Activated CD4-positive, alpha-beta T cell treated with anti-CD3 and anti-CD28 coated beads, Interleukin-2, amount 10 ng/mL, durations not matched to agents 24 days and 14 days (primary cell): ENCODE results near the gene SASH1. TPM values are rescaled to one million over a fixed set of nuclear protein-coding genes. Genes with fewer than 3 reads are reported as not detected.

ENCODE experiments used
- DNase-seq: peaks from one replicate; pipeline ENCODE4 v3.0.0; 2022
- H3K27ac Mint-ChIP-seq: one replicate; pipeline ENCODE4 v1.8.0; 2022; ENCODE audit warnings: mild to moderate bottlenecking, mixed read lengths
- H3K27me3 Mint-ChIP-seq: one replicate; pipeline ENCODE4 v1.8.0; 2022; ENCODE audit warnings: mixed read lengths
- H3K36me3 Mint-ChIP-seq: one replicate; pipeline ENCODE4 v1.8.0; 2022; ENCODE audit warnings: low read depth, mild to moderate bottlenecking, mixed read lengths
- H3K4me1 Mint-ChIP-seq: one replicate; pipeline ENCODE4 v1.8.0; 2021; ENCODE audit warnings: mixed read lengths
- H3K4me3 Mint-ChIP-seq: one replicate; pipeline ENCODE4 v1.8.0; 2022; ENCODE audit warnings: mild to moderate bottlenecking, moderate library complexity, mixed read lengths
- H3K9me3 Mint-ChIP-seq: one replicate; pipeline ENCODE4 v1.8.0; 2021; ENCODE audit warnings: mixed read lengths
- intact Hi-C: fragments of 100-400 bp; cut with micrococcal nuclease; formaldehyde crosslinking; loops from one replicate; pipeline ENCODE4 v1.15.1; 2023
- total RNA-seq: library from RNA; stranded (reverse); gene quantifications from 2 replicates; pipeline ENCODE4 v1.2.3, GENCODE V29; 2022

The SASH1 gene
- total RNA-seq, 1 donor from 2014 or later, result 0.44 TPM

DNA sequence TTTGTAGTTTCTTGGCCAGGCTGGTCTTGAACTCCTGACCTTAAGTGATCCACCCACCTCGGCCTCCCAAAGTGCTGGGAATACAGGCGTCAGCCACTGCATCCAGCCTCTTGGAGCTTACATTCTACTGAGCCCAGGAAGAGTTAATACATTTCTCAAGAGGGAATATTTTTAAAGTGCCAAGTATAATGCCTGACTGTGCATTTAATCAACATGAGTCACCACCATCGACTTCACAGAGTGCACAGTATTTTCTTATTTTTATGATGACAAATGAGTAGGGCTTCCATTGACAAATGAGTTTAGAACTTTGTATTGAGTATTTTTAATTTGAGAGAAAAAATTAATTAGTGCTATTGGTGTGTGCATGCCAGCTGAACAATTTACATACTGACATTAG is 72.2 kb downstream of the SASH1 start:
- H3K27ac Mint-ChIP-seq, result no peak overlapping the region
- intact Hi-C loops, result no loop called here

DNA sequence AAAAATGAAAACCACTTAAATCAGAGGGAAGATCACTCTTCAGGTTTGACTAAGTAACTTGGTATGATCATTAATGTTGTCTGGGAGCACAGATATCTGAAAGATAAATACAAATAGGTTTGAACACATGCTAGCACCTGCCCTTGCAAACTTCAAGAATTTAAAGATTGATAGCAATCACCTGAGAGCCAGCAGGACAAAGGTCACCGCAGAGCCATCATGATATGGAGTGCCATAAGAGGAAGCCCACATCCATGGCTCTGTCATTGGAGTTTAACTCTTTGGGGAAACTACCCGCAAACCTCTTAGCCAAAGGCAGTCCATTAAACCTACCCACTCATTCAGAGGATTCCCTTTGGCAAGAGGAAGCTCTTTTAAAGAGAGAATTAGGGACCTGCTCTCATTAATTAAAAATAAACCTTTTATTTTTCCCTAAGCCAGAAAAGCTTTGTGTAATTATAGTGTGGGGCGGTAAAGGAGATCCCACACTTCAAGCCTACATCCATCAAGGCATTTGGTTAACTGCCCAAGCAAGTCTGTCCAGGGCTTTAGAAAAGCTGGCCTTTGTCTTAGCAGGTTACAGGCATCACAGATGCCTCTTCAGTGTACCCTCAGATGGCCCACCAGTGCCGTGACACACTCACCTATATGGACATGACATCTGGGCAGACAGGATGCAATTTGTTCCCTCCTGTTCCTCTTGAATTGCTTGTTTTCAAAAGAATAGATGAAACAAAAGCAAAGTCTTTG is 73.0 kb downstream of the SASH1 start:
- no peak overlapping the region for H3K27ac Mint-ChIP-seq
- peaks cover 17% of the 10 kb centered on the region for H3K27me3 Mint-ChIP-seq
- H3K9me3 Mint-ChIP-seq, result no peaks in the 10 kb centered on the region
- H3K4me1 Mint-ChIP-seq, result no peaks in the 10 kb centered on the region
- intact Hi-C loops, result no loop called here
- DNase-seq, result no peak
- no peaks in the 10 kb centered on the region for H3K36me3 Mint-ChIP-seq
- no peak overlapping the region for H3K4me3 Mint-ChIP-seq

More for the DNA sequence above, 72.2 kb downstream of the SASH1 start:
- no peaks in the 10 kb centered on the region for H3K9me3 Mint-ChIP-seq
- H3K36me3 Mint-ChIP-seq, result no peaks in the 10 kb centered on the region
- H3K4me1 Mint-ChIP-seq, result no peaks in the 10 kb centered on the region
- no peak overlapping the region for H3K4me3 Mint-ChIP-seq
- no peak for DNase-seq
- H3K27me3 Mint-ChIP-seq, result peaks cover 17% of the 10 kb centered on the region

DNA sequence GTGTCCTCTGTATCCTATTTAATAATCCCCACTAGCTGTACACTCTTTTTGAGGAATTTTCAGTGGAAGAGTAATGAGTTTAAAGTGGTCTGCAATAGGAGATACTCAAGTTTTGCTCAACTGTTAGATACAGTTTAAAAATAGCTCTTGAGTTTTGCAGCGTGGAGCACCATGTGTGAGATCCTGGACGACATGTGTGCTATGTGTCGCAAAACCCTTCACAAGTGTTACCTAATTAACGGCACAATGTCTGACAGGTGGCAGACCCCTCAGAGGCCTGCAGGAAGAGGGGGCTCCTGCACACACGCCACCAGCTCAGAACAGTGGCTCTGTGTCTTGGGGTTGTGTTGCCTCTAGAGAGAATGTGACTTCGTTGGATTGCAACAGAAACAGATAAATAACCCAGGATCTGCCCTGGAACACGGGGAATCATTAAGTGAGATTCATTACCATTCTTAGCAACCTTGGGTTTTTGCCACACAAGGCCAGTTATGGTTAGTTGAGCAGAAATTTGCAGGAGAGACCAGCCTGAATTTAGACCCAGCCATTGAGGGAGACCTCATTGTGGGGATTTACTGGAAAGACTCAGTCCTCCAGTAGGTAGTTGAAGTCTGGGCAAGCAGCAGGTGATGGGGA is 73.8 kb downstream of the SASH1 start:
- Mint-ChIP-seq H3K36me3 (no peaks in the 10 kb centered on the region), H3K27ac (no peak overlapping the region), H3K4me3 (no peak overlapping the region), H3K27me3 (peaks cover 17% of the 10 kb centered on the region), H3K4me1 (no peaks in the 10 kb centered on the region), H3K9me3 (no peaks in the 10 kb centered on the region)
- DNase-seq, result no peak
- intact Hi-C loops, result no loop called here

- no peaks in the 10 kb centered on the region for H3K4me1 Mint-ChIP-seq
- H3K36me3 Mint-ChIP-seq, result no peaks in the 10 kb centered on the region
- H3K27me3 Mint-ChIP-seq, result peaks cover 16% of the 10 kb centered on the region
- DNase-seq, result no peak
- intact Hi-C loops, result no loop called here
- no peak overlapping the region for H3K4me3 Mint-ChIP-seq
- no peaks in the 10 kb centered on the region for H3K9me3 Mint-ChIP-seq
- no peak overlapping the region for H3K27ac Mint-ChIP-seq
Measured at GRCh38 chr6:148417045-148417444, 74.4 kb downstream of the SASH1 start.

- Mint-ChIP-seq H3K9me3 (no peaks in the 10 kb centered on the region), H3K4me1 (no peaks in the 10 kb centered on the region), H3K36me3 (no peaks in the 10 kb centered on the region), H3K27me3 (peaks cover 17% of the 10 kb centered on the region), H3K27ac (no peak overlapping the region), H3K4me3 (no peak overlapping the region)
- intact Hi-C loops, result no loop called here
- DNase-seq, result no peak
Measured at GRCh38 chr6:148419430-148419829, 76.8 kb downstream of the SASH1 start.

DNA sequence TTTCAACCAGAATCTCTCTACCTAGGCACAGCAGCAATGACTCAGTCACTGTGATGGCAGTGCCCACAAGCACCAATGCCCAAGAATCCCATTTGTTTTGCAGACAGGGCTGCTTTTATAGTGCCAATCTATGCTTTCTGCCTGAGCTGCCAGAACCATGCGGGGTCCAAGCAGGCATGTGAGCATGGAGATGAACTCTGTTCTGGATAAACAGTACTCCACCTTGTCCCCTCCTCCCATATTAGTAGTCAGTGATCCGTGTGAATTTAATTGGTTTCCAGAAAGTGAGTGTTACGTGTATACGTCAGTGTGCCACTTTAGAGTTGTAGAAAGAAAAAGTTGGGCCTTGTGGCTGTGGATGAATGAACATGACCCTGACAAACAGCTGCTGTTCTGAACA is 79.4 kb downstream of the SASH1 start:
- no peak overlapping the region for H3K4me3 Mint-ChIP-seq
- H3K27ac Mint-ChIP-seq, result no peak overlapping the region
- peaks cover 17% of the 10 kb centered on the region for H3K27me3 Mint-ChIP-seq
- H3K4me1 Mint-ChIP-seq, result peaks cover 3% of the 10 kb centered on the region
- intact Hi-C loops, result no loop called here
- H3K36me3 Mint-ChIP-seq, result no peaks in the 10 kb centered on the region
- no peaks in the 10 kb centered on the region for H3K9me3 Mint-ChIP-seq
- no peak for DNase-seq

GRCh38 chr6:148423133-148423532 is 80.5 kb downstream of the SASH1 start:
- Mint-ChIP-seq H3K4me1 (peaks cover 3% of the 10 kb centered on the region), H3K27me3 (peaks cover 17% of the 10 kb centered on the region), H3K27ac (no peak overlapping the region), H3K36me3 (no peaks in the 10 kb centered on the region), H3K9me3 (no peaks in the 10 kb centered on the region), H3K4me3 (no peak overlapping the region)
- no peak for DNase-seq
- intact Hi-C loops, result no loop called here

GRCh38 chr6:148423601-148424270 is 81.1 kb downstream of the SASH1 start:
- DNase-seq, result no peak
- Mint-ChIP-seq H3K27ac (no peak overlapping the region), H3K9me3 (no peaks in the 10 kb centered on the region), H3K4me3 (no peak overlapping the region), H3K27me3 (peaks cover 13% of the 10 kb centered on the region), H3K4me1 (peaks cover 3% of the 10 kb centered on the region), H3K36me3 (no peaks in the 10 kb centered on the region)
- intact Hi-C loops, result no loop called here

DNA sequence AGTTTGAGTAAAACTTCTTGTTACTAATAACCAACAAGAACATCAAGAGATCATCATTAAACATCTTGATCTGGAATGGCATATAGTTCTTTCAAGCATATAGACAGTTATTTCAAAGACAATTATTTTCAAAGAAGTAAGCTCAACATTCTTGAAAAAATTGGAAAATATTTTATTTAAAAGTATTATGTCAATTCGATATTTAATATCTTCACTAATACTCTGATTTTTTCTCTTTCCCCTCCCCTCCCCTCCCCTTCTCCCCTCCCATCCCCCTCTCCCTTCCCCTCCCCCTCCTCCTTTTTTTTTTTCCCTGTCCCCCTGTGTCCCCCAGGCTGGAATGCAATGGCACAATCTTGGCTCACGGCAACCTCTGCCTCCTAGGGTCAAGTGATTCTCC is 82.8 kb downstream of the SASH1 start:
- H3K27ac Mint-ChIP-seq, result no peak overlapping the region
- no peak overlapping the region for H3K4me3 Mint-ChIP-seq
- intact Hi-C loops, result no loop called here
- H3K27me3 Mint-ChIP-seq, result peaks cover 9% of the 10 kb centered on the region
- no peaks in the 10 kb centered on the region for H3K9me3 Mint-ChIP-seq
- DNase-seq, result no peak
- peaks cover 3% of the 10 kb centered on the region for H3K4me1 Mint-ChIP-seq
- H3K36me3 Mint-ChIP-seq, result no peaks in the 10 kb centered on the region

DNA sequence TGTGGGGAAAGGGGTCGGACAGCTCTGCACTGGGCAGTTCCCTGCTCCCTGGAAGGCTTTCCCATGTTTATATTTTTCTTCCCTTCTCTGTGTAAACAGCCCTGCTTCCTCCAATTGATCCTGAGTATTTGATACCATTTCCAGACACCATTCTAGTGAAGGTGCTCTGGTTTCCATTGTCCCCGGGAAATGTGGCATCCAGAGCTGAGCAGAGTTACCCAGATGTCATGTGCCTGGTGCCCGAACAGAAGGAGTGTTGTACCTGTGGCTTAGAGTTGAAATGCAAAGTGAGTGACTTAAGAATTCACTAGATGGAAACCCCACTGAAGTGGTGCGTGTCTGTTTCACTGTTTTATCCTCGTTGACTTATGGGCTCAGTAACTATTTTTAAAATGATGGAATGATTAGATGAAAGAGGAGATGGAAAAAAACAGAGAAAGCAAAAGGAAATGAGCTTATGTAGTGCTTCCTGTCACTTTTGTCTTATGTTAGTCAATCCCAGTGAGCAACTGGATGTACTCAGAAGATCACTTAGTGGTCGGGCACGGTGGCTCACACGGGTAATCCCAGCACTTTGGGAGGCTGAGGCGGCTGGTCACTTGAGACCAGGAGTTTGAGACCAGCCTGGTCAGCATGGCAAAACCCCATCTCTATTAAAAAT is 83.8 kb downstream of the SASH1 start:
- intact Hi-C loops, result no loop called here
- H3K36me3 Mint-ChIP-seq, result no peaks in the 10 kb centered on the region
- peaks cover 9% of the 10 kb centered on the region for H3K27me3 Mint-ChIP-seq
- no peak overlapping the region for H3K4me3 Mint-ChIP-seq
- no peak overlapping the region for H3K27ac Mint-ChIP-seq
- H3K9me3 Mint-ChIP-seq, result no peaks in the 10 kb centered on the region
- no peak for DNase-seq
- H3K4me1 Mint-ChIP-seq, result peaks cover 3% of the 10 kb centered on the region

- no peaks in the 10 kb centered on the region for H3K36me3 Mint-ChIP-seq
- no peak for DNase-seq
- intact Hi-C loops, result no loop called here
- no peaks in the 10 kb centered on the region for H3K9me3 Mint-ChIP-seq
- no peak overlapping the region for H3K4me3 Mint-ChIP-seq
- H3K4me1 Mint-ChIP-seq, result peaks cover 3% of the 10 kb centered on the region
- no peak overlapping the region for H3K27ac Mint-ChIP-seq
- H3K27me3 Mint-ChIP-seq, result peaks cover 9% of the 10 kb centered on the region
Measured at GRCh38 chr6:148427333-148427732, 84.7 kb downstream of the SASH1 start.

DNA sequence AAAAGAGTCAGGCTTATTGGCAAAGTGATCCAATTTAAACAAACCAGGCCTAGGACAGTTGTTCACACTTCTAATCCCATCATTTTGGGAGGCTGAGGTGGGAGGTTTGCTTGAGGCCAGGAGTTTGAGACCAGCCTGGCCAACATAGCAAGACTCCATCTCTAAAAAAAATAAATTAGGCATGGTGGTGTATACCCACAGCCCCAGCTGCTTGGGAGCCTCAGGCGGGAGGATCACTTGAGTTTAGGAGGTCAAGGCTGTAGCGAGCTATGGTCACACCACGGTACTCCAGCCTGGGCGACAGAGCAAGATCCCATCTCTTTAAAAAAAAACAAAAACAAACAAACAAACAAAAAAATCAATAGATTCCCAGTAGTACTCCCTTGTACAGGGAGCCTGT is 86.8 kb downstream of the SASH1 start:
- H3K36me3 Mint-ChIP-seq, result no peaks in the 10 kb centered on the region
- no peaks in the 10 kb centered on the region for H3K27me3 Mint-ChIP-seq
- H3K9me3 Mint-ChIP-seq, result no peaks in the 10 kb centered on the region
- no peak overlapping the region for H3K4me3 Mint-ChIP-seq
- H3K27ac Mint-ChIP-seq, result no peak overlapping the region
- peaks cover 3% of the 10 kb centered on the region for H3K4me1 Mint-ChIP-seq
- intact Hi-C loops, result no loop called here
- DNase-seq, result no peak

- Mint-ChIP-seq H3K4me3 (no peak overlapping the region), H3K27me3 (peaks cover 2% of the 10 kb centered on the region), H3K27ac (no peak overlapping the region), H3K36me3 (no peaks in the 10 kb centered on the region), H3K9me3 (no peaks in the 10 kb centered on the region), H3K4me1 (peaks cover 3% of the 10 kb centered on the region)
- intact Hi-C loops, result no loop called here
- no peak for DNase-seq
Measured at GRCh38 chr6:148430897-148431296, 88.3 kb downstream of the SASH1 start.

DNA sequence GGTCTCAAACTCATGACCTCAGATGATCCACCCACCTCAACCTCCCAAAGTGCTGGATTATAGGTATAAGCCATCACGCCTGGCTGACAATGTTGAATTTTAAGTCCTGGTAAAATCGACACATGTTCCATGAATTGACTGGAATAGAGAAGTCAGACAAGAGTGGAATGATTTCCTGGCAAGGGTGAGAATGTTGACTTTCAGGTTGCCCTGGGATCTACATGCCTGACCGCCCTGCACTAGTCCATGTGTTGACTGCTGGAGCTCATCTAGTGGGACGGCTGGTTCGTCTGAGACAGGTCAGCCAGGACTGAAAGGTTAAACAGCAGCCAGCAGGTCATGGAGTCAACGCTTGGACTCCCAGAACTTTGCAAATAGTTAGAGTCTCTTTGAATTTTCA is 88.8 kb downstream of the SASH1 start:
- no peak for DNase-seq
- Mint-ChIP-seq H3K36me3 (no peaks in the 10 kb centered on the region), H3K4me3 (no peak overlapping the region), H3K27me3 (peaks cover 2% of the 10 kb centered on the region), H3K27ac (no peak overlapping the region), H3K9me3 (no peaks in the 10 kb centered on the region), H3K4me1 (peaks cover 1% of the 10 kb centered on the region)
- intact Hi-C loops, result no loop called here
